ENCODE data around the gene KCNG2. TPM values are rescaled to one million over a fixed set of nuclear protein-coding genes. Genes with fewer than 3 reads are reported as not detected.

KCNG2 gene
- total RNA-seq, 1 donor from 2014 or later = not detected

GRCh38 chr18:79806976-79807841 is 9.5 kb downstream of the KCNG2 start:
- no peak for DNase-seq
- H3K4me3 Mint-ChIP-seq = no peak overlapping the region
- ChIA-PET CTCF (no interaction called here), POLR2A (no interaction called here)
- no peaks in the 10 kb centered on the region for H3K36me3 Mint-ChIP-seq (ENCODE audit: low read depth)
- no peak for TF ChIP-seq CTCF (IDR thresholded peaks at IDR 0.05)
- ATAC-seq (ENCODE audit: low read depth) = no peak
- no peak overlapping the region for H3K27ac Mint-ChIP-seq
- peaks cover 15% of the 10 kb centered on the region for H3K4me1 Mint-ChIP-seq
- H3K27me3 Mint-ChIP-seq = no peaks in the 10 kb centered on the region
- intact Hi-C loops (cut with micrococcal nuclease) = no loop called here
- no peaks in the 10 kb centered on the region for H3K9me3 Mint-ChIP-seq

- H3K4me3 Mint-ChIP-seq = no peak overlapping the region
- peaks cover 4% of the 10 kb centered on the region for H3K27me3 Mint-ChIP-seq
- H3K36me3 Mint-ChIP-seq (ENCODE audit: low read depth) = no peaks in the 10 kb centered on the region
- peaks cover 17% of the 10 kb centered on the region for H3K4me1 Mint-ChIP-seq
- intact Hi-C loops (cut with micrococcal nuclease) = no loop called here
- DNase-seq = no peak
- no peak overlapping the region for H3K27ac Mint-ChIP-seq
- no peak for ATAC-seq (ENCODE audit: low read depth)
- CTCF ChIA-PET = interaction anchor here (0.9 kb wide), 1 partner anchor 11 kb away, joined by 3 read pairs; the partner anchor contains the start of gene KCNG2
- H3K9me3 Mint-ChIP-seq = no peaks in the 10 kb centered on the region
- no peak for TF ChIP-seq CTCF (IDR thresholded peaks at IDR 0.05)
- POLR2A ChIA-PET = no interaction called here
Observed at GRCh38 chr18:79809482-79810192, 11.9 kb downstream of the KCNG2 start.

- intact Hi-C loops (cut with micrococcal nuclease) = no loop called here
- no peak for TF ChIP-seq CTCF (IDR thresholded peaks at IDR 0.05)
- Mint-ChIP-seq H3K27ac (no peak overlapping the region), H3K27me3 (peaks cover 7% of the 10 kb centered on the region), H3K4me3 (no peak overlapping the region), H3K9me3 (no peaks in the 10 kb centered on the region), H3K4me1 (peaks cover 7% of the 10 kb centered on the region), H3K36me3 (ENCODE audit: low read depth) (no peaks in the 10 kb centered on the region)
- CTCF ChIA-PET = no interaction called here
- ATAC-seq (ENCODE audit: low read depth) (no peak), DNase-seq (no peak)
- POLR2A ChIA-PET = interaction anchor here (0.7 kb wide), 1 partner anchor 147 kb away, joined by 3 read pairs; no protein-coding TSS in a partner anchor
Observed at GRCh38 chr18:79812052-79812451, 14.3 kb downstream of the KCNG2 start.

GRCh38 chr18:79814373-79814772 is 16.6 kb downstream of the KCNG2 start:
- intact Hi-C loops (cut with micrococcal nuclease) = no loop called here
- TF ChIP-seq CTCF (IDR thresholded peaks at IDR 0.05) = no peak
- Mint-ChIP-seq H3K36me3 (ENCODE audit: low read depth) (no peaks in the 10 kb centered on the region), H3K9me3 (no peaks in the 10 kb centered on the region), H3K4me3 (no peak overlapping the region), H3K27me3 (peaks cover 7% of the 10 kb centered on the region), H3K4me1 (peaks cover 22% of the 10 kb centered on the region), H3K27ac (no peak overlapping the region)
- ChIA-PET CTCF (no interaction called here), POLR2A (no interaction called here)
- no peak for ATAC-seq (ENCODE audit: low read depth)
- no peak for DNase-seq

GRCh38 chr18:79815657-79816056 is 17.9 kb downstream of the KCNG2 start:
- Mint-ChIP-seq H3K36me3 (ENCODE audit: low read depth) (no peaks in the 10 kb centered on the region), H3K27me3 (peaks cover 7% of the 10 kb centered on the region), H3K27ac (no peak overlapping the region), H3K9me3 (no peaks in the 10 kb centered on the region), H3K4me3 (no peak overlapping the region), H3K4me1 (peaks cover 34% of the 10 kb centered on the region)
- no peak for TF ChIP-seq CTCF (IDR thresholded peaks at IDR 0.05)
- intact Hi-C loops (cut with micrococcal nuclease) = no loop called here
- ATAC-seq (ENCODE audit: low read depth) (no peak), DNase-seq (no peak)
- POLR2A ChIA-PET = no interaction called here
- CTCF ChIA-PET = no interaction called here
